Measurements from ENCODE around the gene OOEP.
"Not testable (repeated sequence)": the region's sequence is repeated elsewhere in the genome, so short reads cannot be mapped to it uniquely, and the experiment has no call there.

The OOEP gene

GRCh38 chr6:73369563-73369962, at the start of gene OOEP:
Gene OOEP (minus strand): TSS chr6:73369897. CDS start chr6:73369792, 105 bp downstream.
- no peak for DNase-seq

GRCh38 chr6:73418081-73418741, 48.5 kb upstream of the OOEP start:
- no peak for DNase-seq

- no peak for DNase-seq
Observed at GRCh38 chr6:73413102-73413501, 43.4 kb upstream of the OOEP start.

GRCh38 chr6:73409395-73409794, 39.7 kb upstream of the OOEP start:
- DNase-seq = no peak

DNA sequence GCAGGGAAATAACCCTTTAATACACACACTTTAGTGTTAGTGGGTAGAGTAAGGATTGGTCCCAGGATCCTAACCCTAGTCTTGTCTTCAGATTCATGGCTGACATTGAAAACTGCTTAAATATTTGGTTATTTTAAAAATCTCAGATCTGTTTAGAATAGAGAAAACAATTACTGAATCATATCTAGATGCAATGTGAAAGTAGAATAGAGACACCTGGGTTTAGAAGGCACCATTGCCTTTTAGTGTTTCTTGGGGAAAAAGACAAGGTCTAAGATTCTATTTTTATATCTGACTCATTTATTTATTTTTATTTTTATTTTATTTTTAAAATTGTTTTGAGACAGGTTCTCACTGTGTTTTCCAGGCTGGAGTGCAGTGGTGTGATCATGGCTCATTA, 31.0 kb upstream of the OOEP start:
- DNase-seq = no peak

GRCh38 chr6:73395875-73396274, 26.2 kb upstream of the OOEP start:
- no peak for DNase-seq

DNA sequence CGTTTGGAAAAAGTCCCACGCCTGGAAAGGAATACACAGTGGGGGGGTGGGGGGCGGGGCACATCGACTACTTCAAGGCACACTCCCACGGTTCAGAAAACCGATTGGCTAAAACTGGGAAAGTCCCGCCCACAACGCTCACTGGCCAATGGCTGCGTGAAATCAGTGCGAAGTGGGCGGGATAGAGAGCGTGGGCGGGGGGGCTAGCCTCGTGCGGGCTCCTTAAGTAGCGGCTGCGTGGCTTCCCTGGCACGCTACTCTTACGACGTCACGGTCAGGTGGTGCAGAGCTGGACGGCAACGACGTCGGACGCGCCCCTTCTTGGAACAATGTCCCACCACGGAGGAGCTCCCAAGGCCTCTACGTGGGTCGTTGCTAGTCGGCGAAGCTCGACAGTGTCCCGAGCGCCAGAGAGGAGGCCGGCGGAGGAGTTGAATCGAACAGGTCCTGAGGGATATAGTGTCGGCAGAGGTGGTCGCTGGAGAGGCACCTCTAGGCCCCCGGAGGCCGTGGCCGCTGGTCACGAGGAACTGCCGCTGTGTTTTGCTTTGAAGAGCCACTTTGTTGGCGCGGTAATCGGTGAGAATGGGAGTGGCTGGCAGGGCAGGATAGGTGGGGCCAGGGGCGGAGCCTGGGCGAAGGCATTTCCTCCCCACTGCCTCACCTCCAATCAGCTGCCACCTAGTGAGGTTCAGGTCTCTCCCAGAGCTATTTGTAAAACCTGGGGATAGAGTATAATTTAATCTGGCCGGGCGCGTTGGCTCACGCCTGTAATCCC, 25.1 kb upstream of the OOEP start, which contains the start of gene DDX43:
Gene DDX43 (plus strand): TSS at position 252 of the 778 bp plus-strand sequence. CDS start 78 bp downstream, at position 330.
- DNase-seq = no peak

DNA sequence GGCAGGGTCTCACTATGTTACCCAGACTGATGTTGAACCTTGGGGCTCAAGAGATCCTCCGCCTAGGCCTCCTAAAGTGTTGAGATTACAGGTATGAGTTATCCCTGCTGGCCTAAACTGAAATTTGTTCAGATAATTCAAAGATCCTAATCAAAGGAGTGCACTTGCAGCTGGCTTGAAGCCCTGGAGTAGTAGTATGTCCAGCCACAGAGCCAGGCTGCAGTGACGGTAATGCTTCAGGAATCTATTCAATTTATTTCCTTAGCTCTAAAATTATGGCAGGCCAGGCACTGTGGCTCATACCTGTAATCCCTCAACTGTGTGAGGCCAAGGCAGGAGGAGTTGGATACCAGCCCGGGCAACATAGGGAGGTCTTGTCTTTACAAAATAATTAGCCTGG, 23.6 kb upstream of the OOEP start:
- no peak for DNase-seq

GRCh38 chr6:73392188-73392587, 22.5 kb upstream of the OOEP start:
- not testable (repeated sequence) for DNase-seq

- DNase-seq = no peak
Observed at GRCh38 chr6:73391675-73392074, 22.0 kb upstream of the OOEP start.

DNA sequence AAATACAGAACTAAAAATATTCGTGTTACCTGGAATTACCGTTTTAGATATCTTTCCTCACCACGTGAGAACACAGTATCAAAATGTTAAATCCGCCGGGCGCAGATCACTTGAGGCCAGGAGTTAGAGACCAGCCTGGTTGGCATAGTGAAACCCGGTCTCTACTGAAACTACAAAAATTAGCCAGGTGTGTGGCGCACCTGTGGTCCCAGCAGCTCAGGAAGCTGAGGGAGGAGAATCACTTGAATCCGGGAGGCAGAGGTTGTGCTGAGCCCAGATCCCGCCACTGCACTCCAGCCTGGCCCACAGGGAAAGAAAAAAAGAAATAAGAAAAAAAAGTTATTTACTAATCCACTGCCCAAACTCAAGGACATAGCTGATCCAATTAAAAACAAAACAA, 20.2 kb upstream of the OOEP start:
- no peak for DNase-seq

GRCh38 chr6:73388800-73389512, 19.3 kb upstream of the OOEP start:
- peak; percentile 31 for DNase-seq

GRCh38 chr6:73388433-73388799, 18.7 kb upstream of the OOEP start:
- no peak for DNase-seq

DNA sequence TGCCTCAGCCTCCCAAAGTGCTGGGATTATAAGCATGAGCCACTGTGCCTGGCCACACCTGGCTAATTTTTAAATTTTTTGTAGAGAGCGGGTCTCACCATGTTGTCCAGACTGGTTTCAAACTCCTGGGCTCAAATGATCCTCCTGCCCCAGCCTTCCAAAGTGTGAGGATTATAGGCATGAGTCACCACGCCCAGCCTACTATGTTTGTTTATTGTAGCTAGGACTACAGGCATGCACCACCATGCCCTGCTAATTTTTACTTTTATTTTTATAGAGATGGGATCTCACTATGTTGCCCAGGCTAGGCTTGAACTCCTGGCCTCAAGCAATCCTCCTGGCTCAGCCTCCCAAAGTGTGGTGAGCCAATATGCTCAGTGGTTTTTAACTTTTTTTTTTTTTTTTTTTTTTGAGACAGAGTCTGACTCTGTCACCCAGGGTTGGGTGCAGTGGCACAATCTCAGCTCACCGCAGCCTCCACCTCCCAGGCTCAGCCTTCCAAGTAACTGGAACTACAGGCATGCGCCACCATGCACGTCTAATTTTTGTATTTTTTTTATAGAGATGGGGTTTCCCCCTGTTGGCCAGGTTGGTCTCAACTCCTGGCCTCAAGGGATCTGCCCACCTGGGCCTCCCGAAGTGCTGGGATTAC, 12.9 kb upstream of the OOEP start:
- DNase-seq = no peak

DNA sequence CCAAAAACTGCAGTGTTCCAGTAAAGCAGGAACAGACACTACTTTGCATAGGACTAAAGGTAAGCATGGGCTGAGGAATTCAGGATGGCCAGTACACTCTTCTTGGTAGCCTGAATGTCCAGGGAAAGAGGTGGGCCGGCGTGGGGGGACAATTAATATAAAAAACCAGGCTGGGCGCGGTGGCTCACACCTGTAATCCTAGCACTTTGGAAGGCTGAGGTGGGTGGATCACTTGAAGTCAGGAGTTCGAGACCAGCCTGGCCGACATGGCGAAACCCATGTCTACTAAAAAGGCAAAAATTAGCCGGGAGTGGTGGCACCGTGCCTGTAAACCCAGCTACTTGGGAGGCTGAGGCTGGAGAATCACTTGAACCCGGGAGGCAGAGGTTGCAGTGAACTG, 11.8 kb upstream of the OOEP start:
- not testable (repeated sequence) for DNase-seq

DNA sequence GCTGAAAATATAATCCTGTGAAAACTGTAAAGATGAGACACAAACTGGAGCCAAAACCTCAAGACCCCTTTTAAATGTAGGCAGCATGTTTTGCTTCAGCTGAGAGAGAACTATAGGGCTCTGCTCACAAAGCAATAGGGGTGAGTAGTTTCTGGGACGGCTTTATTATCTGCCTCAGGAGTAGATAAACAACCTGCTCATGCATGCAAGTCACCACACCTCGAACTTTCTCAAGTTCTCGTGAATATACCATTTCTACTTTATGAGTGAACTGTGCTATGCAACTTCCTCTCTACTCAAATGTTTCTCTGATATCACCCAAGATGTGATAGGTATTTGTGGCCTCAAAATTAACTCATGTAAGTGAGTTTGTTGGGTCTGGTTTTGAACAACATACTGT, 7.5 kb upstream of the OOEP start:
- DNase-seq = no peak

- DNase-seq = no peak
Observed at GRCh38 chr6:73375216-73375615, 5.5 kb upstream of the OOEP start.

- DNase-seq = no peak
Observed at GRCh38 chr6:73372516-73372915, 2.8 kb upstream of the OOEP start.

GRCh38 chr6:73371984-73372383, 2.3 kb upstream of the OOEP start:
- DNase-seq = no peak

GRCh38 chr6:73369157-73369556, 540 bp downstream of the OOEP start:
- DNase-seq = no peak

DNA sequence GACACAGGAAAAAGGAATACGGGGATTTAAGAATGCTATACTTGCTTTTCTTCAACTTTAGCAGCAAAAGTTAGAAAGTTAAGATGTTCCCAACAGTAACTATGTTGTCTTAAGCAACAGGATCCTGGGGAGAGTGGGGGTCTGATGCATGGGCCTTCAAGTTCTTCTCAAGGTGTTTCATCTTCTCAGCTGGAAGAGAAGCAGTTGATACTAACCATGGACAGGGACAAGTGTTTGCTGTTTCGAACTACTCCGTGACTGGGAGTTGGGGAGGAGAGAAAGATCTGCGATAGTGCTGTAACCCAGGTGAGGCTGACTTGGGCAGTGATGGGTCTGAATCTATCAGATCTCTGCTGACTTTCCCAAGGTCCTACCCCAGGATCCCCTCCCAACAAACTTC, 1.0 kb downstream of the OOEP start:
- DNase-seq = no peak

GRCh38 chr6:73367761-73368355, 1.8 kb downstream of the OOEP start:
- no peak for DNase-seq

DNA sequence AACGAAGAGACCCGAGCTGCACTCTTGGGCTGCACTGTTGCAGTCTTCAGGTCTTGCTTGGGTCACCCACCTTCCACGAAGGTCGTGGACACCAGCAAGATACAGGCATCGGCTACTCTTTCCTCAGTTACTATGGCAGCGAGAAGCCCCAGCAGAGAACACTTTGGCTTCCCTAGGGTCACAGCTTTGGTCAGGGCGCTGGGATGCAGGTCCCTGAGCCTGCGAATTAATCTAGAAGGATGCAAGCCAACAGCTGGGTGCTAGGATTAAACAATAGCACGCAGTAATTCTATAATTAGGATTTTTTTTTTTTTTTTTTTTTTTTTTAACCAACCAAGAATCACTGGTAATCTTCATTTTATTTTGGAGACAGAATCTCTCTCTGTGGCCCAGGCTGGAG, 5.1 kb downstream of the OOEP start:
- DNase-seq = no peak

Data from NCI-H2029 treated with DMSO at 0.1 percent for 48 hours (cell line).